SH-SY5Y (cell line): ENCODE results near the gene GCSH.

Experiments used
- GATA2 ChIP-seq: IDR thresholded peaks from 2 replicates; pipeline ENCODE4 v1.6.1; 2011; ENCODE audit warnings: mild to moderate bottlenecking, low read depth, low read length
- GATA3 ChIP-seq: IDR thresholded peaks from 2 replicates; pipeline ENCODE4 v1.6.1; 2011; ENCODE audit warnings: low read depth, mild to moderate bottlenecking, low read length, moderate library complexity

- no peak for TF ChIP-seq GATA2
- TF ChIP-seq GATA3: no peak
Measured at GRCh38 chr16:81066681-81067080, 29.5 kb downstream of the GCSH start.
